ENCODE data around the gene PLXNB2. TPM values are rescaled to one million over a fixed set of nuclear protein-coding genes. Genes with fewer than 3 reads are reported as not detected.

Gene PLXNB2
- total RNA-seq, 1 experiment from 2014 or later, result 260 TPM

GRCh38 chr22:50289942-50290630, 17.4 kb downstream of the PLXNB2 start:
- peaks cover 67% of the 10 kb centered on the region for H3K79me2 ChIP-seq (ENCODE audit: low read depth)
- no peak overlapping the region for H3K4me2 ChIP-seq
- H3K27ac ChIP-seq, result no peak overlapping the region
- TSS peak; percentile 14 for BruUV-seq (replicated peaks)
- H3K27me3 ChIP-seq (ENCODE audit: insufficient read depth, low read depth), result no peaks in the 10 kb centered on the region
- ChIA-PET CTCF (no interaction called here), POLR2A (ENCODE audit: unreplicated experiment) (no interaction called here)
- no peak for TF ChIP-seq EZH2 (IDR thresholded peaks at IDR 0.05; ENCODE audit: low read depth)
- no peak for TF ChIP-seq CTCF (conservative IDR thresholded peaks at IDR 0.05)
- H3K4me1 ChIP-seq (replicated peaks; ENCODE audit: insufficient read depth), result peaks cover 32% of the 10 kb centered on the region
- intact Hi-C loops (cut with micrococcal nuclease; ENCODE audit: unreplicated experiment), result no loop called here
- no peak overlapping the region for H2AFZ ChIP-seq
- no peak for DNase-seq
- no peak overlapping the region for H3K4me3 ChIP-seq
- peaks cover 52% of the 10 kb centered on the region for H3F3A ChIP-seq (ENCODE audit: insufficient read depth, low read depth)
- H3K9me3 ChIP-seq (ENCODE audit: insufficient read depth, low read depth), result no peaks in the 10 kb centered on the region
- H3K36me3 ChIP-seq (ENCODE audit: low read depth), result peaks cover 50% of the 10 kb centered on the region
- peaks cover 67% of the 10 kb centered on the region for H4K20me1 ChIP-seq (ENCODE audit: insufficient read depth)
- H3K9me2 ChIP-seq (ENCODE audit: insufficient read depth), result no peaks in the 10 kb centered on the region

GRCh38 chr22:50289151-50289941, 18.1 kb downstream of the PLXNB2 start:
- DNase-seq, result no peak
- peaks cover 61% of the 10 kb centered on the region for H4K20me1 ChIP-seq (ENCODE audit: insufficient read depth)
- H3K79me2 ChIP-seq (ENCODE audit: low read depth), result peaks cover 60% of the 10 kb centered on the region
- no peak overlapping the region for H3K4me3 ChIP-seq
- intact Hi-C loops (cut with micrococcal nuclease; ENCODE audit: unreplicated experiment), result no loop called here
- POLR2A ChIA-PET (ENCODE audit: unreplicated experiment), result no interaction called here
- TF ChIP-seq EZH2 (IDR thresholded peaks at IDR 0.05; ENCODE audit: low read depth) (no peak), CTCF (conservative IDR thresholded peaks at IDR 0.05) (no peak)
- H3K4me2 ChIP-seq, result no peak overlapping the region
- H3K27me3 ChIP-seq (ENCODE audit: insufficient read depth, low read depth), result no peaks in the 10 kb centered on the region
- H3F3A ChIP-seq (ENCODE audit: insufficient read depth, low read depth), result peaks cover 45% of the 10 kb centered on the region
- CTCF ChIA-PET, result no interaction called here
- H3K9me2 ChIP-seq (ENCODE audit: insufficient read depth), result no peaks in the 10 kb centered on the region
- no TSS peak for BruUV-seq (replicated peaks)
- no peak overlapping the region for H3K27ac ChIP-seq
- no peak overlapping the region for H2AFZ ChIP-seq
- H3K4me1 ChIP-seq (replicated peaks; ENCODE audit: insufficient read depth), result peaks cover 25% of the 10 kb centered on the region
- no peaks in the 10 kb centered on the region for H3K9me3 ChIP-seq (ENCODE audit: insufficient read depth, low read depth)
- peaks cover 49% of the 10 kb centered on the region for H3K36me3 ChIP-seq (ENCODE audit: low read depth)

GRCh38 chr22:50287731-50288130, 19.7 kb downstream of the PLXNB2 start:
- ChIA-PET POLR2A (ENCODE audit: unreplicated experiment) (no interaction called here), CTCF (no interaction called here)
- H3K79me2 ChIP-seq (ENCODE audit: low read depth), result peaks cover 50% of the 10 kb centered on the region
- peaks cover 50% of the 10 kb centered on the region for H3K36me3 ChIP-seq (ENCODE audit: low read depth)
- peaks cover 24% of the 10 kb centered on the region for H3K4me1 ChIP-seq (replicated peaks; ENCODE audit: insufficient read depth)
- no peak overlapping the region for H3K4me2 ChIP-seq
- H3F3A ChIP-seq (ENCODE audit: insufficient read depth, low read depth), result peaks cover 41% of the 10 kb centered on the region
- no peak overlapping the region for H3K4me3 ChIP-seq
- no peaks in the 10 kb centered on the region for H3K9me3 ChIP-seq (ENCODE audit: insufficient read depth, low read depth)
- intact Hi-C loops (cut with micrococcal nuclease; ENCODE audit: unreplicated experiment), result no loop called here
- no peak overlapping the region for H3K27ac ChIP-seq
- no peaks in the 10 kb centered on the region for H3K27me3 ChIP-seq (ENCODE audit: insufficient read depth, low read depth)
- no peaks in the 10 kb centered on the region for H3K9me2 ChIP-seq (ENCODE audit: insufficient read depth)
- no TSS peak for BruUV-seq (replicated peaks)
- no peak overlapping the region for H2AFZ ChIP-seq
- no peak for TF ChIP-seq EZH2 (IDR thresholded peaks at IDR 0.05; ENCODE audit: low read depth)
- TF ChIP-seq CTCF (conservative IDR thresholded peaks at IDR 0.05), result no peak
- no peak for DNase-seq
- H4K20me1 ChIP-seq (ENCODE audit: insufficient read depth), result peaks cover 58% of the 10 kb centered on the region
